ENCODE results near the gene NSFL1C.
"Not testable (repeated sequence)": the region's sequence is repeated elsewhere in the genome, so short reads cannot be mapped to it uniquely, and the experiment has no call there.

The NSFL1C gene

DNA sequence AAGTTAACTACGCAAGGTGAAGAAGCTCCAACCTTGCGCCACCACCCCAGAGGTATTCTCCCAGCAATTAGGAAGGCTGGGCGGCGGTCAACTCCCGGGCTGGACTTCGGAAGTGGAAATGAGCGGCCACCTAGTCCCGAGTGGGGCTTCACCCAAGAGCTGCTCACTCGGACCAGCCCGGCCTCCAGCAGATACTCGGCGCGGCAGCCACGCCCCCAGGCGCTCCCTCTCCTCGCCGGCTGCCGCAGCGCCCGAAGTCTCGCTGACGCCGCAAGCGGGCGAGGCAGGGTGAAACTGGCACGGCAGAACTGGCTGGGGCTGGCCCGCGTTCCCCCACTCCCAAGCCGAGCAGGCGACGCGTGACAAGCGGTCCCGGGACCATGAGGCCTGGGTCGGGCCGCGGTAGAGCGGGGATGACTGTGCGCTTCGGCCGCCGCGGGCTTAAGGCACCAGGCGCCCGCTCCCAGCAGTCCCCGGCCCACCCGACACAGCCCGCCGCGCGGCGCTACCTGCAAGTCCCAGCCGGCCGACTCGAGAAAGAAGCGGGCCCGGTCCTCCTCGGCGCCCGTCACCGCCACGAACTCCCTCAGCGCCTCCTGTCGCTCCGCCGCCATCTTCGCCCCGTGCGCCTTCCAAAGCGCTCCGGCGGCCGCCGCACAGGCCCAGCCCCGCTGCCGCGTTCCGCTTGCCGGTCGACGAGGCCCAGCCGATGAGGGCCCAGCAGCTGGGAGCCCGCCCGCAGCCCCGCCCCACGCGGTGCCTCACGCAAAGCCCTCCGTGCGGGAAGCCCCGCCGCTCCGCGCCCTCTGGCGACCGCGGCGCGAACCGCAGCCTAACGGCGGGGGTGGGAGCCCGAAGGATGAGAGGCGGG lies at the start of gene NSFL1C:
Gene NSFL1C (minus strand): TSS at position 639 of the 871 bp plus-strand sequence. CDS start 25 bp downstream, at position 614.
- peak; percentile 83 for DNase-seq

DNA sequence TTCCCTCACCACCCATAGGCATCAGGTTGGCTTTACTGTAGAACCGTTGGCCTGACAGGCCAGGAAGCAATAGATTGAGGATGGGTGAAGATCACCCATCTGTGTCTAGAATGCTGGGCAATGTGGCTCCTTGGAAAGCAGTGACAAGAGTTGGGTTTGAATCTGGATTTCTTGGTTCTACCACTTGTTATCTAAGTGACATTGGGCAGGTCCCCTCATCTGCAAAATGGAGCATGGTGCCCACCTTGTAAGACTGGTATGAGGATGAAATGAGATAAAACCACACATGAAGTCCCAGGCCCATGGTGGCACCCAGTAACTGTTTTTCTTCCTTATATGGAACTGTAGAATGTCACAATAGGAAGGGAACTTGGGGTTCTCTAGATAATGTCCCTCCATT lies 47.2 kb upstream of the NSFL1C start:
- DNase-seq, result no peak

DNA sequence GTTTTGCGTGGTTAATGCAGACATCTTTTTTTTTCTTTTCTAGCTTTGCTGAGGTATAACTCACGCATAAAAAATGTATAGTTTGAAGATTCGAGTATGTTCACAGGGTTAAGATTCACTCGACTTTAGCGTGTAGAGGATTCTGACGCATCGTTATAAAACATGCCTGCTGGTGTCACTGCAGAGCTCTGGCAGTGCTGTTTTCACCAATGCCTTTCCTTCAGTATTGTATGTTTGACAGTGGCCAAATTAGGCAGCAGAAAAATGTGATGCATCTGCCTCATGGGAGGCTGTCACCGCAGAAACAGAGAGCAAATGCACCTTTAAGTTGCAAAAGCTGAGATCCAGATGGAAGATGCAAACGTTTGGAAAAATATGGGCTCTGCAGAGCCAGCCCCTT lies 42.6 kb upstream of the NSFL1C start:
- no peak for DNase-seq

DNA sequence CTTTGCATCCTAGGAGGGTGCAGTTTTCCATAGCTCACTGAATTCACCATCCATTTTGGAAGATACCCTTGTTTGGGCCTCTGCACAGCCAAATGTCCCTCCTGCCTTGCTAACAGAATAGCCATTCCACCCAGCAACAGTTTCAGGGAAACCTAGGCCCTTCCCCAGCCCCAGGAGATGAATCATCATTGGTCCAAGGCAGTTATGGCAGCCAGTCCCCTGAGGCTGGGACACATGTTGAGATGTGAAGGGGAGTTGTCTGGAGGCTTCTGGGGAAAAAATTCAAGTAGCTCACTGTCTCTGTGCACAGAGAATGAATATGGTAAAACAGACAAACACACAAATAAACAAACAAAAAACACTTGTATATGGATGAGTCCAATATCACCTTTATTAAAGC lies 41.9 kb upstream of the NSFL1C start:
- no peak for DNase-seq

DNA sequence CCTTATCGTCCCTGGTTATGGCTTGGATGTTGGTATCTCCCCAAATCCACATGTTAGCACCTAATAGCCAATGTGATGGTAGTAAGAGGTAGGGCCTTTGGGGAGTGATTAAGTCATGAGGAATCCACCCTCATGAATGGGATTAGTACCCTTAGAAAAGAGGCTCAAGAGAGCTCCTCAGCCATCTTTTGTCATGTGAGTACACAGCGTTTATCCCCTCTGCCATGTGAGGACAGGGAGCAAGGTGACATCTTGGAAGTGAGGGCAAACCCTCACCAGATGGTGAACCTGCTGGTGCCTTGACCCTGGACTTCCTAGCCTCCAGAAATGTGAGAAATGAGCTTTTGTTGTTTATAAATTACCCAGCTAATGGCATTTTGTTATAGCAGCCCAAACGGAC lies 40.6 kb upstream of the NSFL1C start:
- DNase-seq, result no peak

DNA sequence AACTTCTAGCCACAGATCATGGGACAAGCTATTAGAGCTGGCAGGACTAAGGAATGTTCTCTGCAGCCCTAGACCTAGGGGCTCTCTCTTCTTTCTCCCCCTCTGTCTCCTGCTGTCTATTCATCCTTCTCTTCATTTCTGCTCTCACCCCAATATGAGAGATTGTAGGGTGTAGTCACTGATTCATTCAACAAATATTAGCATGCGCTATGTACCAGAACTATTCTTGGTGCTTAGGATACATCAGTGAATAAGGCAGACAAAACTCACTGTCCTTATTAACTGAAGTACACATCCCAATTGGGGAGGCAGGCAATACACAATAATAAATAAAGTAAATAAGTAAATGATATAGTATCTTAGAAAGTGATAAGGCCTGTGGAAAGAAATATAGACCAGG lies 39.2 kb upstream of the NSFL1C start:
- no peak for DNase-seq

DNA sequence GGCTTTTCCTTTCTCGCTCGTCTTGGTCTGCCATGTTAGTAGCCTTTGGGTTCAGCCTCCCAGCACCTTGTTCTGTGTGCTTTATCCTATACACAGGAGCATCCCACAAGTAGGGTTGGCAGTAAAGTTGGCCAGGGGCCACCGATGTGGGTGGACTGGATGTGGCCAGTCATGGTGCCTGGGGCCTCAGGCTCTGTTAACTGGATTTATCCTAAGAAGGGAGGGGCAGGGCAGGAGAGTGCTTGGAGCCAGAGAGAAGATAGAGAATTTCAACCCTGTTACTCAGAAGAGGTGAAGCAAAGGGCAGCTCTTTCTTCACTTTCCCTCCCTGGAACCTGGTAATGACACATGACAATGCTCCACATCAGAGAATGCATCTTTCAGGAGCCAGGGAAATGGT lies 38.7 kb upstream of the NSFL1C start:
- no peak for DNase-seq

DNA sequence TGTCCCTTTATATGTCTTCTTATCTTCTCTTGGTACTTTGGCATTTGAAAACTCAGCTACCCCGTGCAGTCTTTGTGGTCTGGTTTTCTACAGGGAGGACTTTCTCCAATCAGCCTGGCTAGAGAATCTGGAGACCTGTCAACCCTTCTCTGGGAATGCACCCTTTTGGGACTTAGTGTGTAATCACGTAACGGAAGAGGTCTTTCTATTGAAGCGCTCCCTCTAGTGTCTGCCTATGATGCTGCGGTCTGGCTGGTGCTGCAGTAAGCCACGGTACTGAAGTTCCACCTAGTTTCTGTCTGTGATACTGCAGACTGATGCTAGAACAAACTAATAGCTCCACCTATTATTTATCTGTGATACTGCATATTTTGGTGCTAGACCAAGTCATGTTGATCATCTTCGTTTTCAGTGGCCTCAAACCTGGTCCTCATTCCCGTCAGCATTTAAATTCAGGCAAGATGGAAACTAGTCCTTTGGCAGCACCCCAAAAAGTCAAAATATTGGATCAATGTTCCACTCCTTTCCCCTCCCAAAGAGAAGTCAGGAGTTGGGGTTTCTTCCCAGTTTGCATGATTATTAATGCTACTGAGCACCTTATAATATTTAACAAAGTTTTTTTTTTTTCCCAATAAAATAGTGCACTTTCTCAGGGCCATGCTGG lies 37.0 kb upstream of the NSFL1C start:
- DNase-seq, result peak; percentile 52

DNA sequence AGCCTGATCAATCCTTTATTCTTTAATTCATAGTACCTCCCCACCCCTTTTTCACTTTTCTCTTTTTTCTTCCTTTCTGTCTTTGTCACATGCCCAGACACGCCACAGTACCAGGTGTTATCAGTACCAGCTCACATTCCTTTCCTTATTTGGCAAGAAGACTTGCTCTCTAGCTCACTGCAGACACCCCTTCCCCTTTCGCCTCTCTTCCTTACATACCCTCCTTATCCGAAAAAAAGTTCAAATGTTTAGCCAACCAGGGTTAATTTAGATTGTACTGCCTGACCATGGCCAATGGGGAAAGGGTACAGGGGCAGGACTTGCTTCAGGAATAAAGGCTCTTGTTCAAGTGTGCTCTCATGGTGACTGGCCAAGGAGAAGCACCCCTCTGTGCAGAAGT lies 33.8 kb upstream of the NSFL1C start:
- no peak for DNase-seq

DNA sequence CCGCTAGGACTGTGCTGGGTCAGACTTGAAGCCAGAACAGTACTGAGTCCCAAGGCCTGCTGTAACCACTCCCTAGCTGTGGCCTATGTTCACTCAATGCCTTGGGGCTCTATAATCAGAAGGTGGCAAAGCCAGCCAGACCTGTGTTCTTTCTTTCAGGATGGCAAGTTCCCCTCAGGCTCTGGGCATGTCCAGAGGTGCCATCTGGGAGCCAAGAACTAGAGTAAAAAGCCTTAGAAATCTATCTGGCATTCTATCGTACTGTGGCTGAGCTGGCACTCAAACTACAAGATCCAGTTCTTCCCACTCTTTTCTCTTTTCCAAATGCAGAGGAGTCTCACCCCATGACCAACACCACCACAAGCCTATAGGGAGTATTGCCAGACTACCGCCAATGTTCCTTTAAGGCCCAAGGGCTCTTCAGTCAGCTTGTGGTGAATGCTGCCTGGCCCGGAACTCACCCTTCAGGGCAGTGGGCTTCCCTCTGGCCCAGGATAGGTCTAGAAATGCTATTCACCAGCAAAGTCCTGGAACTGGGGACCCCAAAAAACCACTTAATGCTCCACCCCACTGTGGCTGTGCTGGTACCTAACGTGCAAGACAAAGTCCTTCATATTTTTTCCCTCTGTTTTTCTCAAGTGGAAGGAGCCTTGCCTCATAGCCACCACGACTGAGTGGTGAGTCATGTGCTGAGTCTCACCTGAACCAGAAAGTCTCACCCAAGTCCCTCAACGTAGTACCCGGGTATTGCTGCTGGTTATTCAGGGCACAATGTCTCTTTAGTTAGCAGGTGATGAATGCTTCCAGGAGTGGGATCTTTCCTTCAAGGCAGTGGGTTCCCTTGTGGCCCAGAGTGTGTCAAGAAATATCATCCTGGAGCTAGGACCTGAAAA lies 33.1 kb upstream of the NSFL1C start:
- DNase-seq, result no peak

DNA sequence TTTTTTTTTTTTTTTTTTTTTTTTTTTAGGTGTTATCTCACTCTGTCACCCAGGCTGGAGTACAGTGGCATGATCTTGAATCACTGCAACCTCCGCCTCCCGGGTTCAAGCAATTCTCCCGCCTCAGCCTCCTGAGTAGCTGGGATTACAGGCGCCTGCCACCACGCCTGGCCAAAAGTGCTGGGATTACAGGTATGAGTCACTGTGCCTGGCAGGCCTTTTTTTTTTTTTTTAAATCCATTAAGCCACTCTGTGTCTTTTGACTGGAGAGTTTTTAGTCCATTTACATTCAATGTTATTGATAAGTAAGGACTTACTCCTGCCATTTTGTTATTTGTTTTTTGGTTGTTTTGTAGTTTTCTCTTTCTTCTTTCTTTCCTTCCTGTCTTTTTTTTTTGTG lies 30.7 kb upstream of the NSFL1C start:
- DNase-seq, result not testable (repeated sequence)

DNA sequence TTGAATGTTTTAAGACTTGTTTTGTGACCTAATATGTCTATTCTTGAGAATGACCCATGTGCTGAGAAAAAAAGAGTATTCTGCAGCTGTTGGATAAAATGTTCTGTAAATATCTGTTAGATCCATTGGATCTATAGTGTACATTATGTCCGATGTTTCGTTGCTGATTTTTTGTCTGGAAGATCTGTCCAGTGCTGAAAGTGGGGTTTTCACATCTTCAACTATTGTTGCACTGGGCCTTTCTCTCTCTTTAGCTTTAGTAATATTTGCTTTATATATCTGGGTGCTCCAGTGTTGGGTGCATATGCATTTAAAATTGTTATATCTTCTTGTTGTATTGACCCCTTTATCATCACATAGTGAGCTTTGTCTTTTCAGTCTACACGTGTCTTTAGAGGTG lies 30.3 kb upstream of the NSFL1C start:
- no peak for DNase-seq

DNA sequence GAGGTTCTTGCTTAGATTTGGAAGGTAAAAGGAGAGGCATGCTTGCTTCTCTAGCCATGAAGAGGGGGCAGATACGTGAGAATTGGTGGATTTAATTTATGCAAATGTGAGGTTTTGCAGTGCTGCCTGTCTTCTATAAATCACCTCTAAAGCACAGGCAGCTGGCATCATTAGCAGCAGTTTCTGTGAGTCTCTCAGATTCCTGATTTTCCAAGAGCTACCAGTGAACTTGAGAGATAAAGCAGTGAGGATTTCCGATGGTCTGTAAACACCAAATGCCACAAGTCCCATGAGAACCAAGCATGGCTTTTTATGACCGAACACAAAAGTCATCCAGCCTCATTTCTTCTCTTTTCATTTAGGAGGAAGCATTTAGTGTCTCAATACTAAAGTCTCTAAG lies 27.8 kb upstream of the NSFL1C start:
- DNase-seq, result no peak

DNA sequence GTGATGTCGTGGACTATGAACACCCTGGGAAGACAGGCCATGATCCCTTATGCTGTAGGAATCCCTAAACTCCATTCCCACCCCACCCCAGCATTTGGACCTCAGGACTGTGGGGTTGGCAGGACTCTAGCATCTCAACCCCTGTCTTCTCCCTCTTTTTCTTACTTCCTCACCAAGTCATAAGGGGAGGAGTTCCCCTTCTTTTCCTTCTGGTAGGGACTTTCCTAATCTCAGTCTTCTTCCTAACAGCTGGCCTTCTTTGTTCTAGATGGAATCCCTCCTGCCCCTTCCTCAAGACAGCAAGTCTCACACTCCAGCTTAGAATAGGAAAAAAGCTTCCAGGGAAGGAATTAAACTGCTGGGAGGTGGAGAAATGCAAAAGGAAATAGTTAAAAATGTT lies 26.9 kb upstream of the NSFL1C start:
- DNase-seq, result no peak

DNA sequence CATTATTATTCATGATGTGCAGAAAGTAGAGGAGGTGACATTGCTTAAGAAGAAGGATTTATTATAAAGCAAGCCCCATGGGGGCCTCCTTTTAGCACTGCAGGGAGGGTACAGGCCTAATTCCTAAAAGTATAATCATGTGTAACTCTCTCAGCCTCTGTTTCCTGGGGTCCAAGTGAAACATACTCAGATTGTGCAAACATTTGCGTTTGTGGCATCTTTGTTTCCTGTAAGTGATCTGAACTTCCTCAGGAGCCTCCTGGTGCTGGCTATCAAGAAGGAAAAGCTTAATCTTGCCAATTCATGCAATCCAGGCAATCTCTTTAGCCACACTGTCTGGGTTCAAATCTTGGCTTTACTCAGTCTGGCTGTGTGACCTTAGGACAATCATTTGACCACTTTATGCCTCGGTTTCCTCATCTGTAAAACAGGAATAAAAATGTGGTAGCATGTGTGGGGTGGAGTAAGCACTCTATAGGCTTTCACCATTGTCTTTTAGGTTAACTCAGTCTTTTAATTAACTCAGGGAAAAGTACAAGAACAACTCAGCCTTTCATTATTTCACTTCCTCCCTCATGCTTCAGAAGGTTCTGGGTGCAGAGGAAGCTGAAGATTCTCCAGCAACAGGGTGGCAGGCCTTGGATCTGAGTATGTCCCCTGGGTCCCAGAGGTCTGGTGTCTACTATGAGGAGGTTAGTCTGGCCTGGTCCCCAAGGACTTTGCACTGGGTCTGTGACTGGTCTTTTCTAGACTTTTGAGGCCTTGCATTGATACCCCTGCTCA lies 25.4 kb upstream of the NSFL1C start:
- DNase-seq, result no peak

DNA sequence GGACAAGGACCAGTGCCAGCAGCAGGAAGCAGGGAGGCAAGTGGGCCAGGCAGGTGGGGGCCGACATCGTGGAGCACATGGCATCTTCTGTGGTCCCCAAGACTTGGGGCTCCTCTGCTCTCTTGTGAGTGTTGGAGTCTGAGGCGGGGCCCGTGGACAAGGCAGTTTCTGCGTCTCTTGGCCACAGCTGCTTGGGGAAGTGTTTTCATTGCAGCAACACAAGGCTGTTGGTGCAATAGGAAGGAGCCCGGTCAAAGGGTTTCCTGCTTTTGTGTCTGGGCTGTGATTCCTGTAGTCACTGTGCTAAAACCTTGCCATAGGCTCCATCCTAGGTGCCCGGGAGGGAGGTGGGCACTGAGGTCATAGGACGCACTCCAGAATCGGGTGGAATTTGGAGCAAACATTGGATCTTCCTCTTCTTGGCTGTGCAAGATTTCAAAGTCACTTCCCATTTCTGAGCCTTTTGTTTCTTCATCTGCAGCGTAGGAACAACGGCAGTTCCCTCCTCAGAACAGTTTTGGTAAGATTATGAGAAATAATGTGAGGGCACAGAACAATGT lies 24.7 kb upstream of the NSFL1C start, which contains the start of gene SIRPB2:
Gene SIRPB2 (minus strand): TSS at position 140 of the 560 bp plus-strand sequence. CDS start 61 bp downstream, at position 79.
- no peak for DNase-seq

DNA sequence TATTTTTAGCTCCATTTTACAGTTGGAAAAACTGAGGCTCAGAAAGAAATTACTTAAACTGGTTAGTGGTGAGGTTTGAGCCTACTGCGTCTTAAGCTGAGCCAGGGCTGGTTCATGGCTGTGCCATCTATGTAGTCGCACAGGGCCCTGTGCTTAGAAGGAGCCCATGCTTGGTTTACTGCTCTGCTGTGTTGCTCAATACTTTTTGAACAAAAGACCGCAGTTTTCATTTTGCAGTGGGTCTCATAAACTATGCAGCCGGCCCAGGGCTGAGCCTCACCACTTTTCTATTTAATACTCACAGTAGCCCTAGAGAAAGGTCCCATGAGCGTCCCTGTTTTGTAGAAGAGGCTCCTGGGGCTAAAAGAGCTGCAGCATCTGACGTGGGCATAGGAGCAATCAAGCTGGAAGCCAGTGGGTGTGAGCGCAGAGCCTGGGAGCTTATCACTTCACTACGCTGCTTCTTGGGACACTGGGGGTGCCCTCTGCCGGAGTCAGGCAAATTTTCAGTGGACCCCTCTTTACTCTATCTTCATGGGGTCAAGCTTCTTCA lies 24.1 kb upstream of the NSFL1C start:
- no peak for DNase-seq

DNA sequence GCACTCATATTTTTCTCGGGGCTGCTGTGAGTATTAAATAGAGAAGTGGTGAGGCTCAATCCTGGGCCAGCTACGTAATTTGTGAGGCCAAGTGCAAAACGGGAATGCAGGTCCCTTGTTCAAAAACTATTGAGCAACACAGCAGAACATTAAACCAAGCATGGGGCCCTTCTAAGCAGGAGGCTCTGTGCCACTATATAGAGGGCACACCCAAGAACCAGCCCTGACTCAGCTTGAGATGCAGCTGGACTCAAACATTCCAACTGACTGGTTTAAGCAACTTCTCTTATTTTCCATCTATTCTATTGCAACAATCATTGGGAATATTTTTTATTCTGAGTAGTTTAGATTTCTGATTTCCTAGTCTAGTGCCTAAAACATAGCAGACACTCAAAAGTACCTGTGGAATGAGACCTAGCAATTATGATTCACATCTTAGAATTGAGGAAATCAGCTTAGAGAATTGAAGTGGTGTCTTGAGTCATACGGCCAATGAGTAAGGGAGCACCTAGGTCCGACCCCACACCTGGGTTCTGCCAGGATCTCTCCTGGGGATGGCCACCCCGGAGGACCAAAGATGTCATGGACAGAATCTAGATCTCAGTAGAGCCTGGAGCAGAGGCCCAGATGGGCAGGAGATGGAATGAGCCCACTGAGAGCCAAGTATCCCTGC lies 23.3 kb upstream of the NSFL1C start:
- DNase-seq, result no peak

DNA sequence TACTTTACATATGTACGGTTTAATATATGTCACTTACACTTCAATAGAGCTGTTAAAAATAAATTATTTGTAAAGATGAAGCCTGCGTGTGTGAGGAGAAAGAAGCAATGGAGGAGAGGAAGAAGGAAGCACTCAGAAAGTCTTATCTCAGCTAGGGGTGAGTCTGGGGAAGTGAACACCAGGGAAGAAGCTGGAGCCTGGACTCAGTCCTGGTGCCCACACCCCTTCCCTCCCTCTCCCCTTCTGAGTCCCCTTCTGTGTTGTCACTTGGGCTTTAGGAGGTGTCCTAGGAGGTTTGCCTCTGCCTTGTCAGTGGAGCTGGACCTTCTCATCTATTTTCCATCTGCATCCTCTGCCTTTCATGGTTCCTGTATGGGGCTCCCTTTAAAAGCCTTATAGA lies 22.7 kb upstream of the NSFL1C start:
- DNase-seq, result no peak

DNA sequence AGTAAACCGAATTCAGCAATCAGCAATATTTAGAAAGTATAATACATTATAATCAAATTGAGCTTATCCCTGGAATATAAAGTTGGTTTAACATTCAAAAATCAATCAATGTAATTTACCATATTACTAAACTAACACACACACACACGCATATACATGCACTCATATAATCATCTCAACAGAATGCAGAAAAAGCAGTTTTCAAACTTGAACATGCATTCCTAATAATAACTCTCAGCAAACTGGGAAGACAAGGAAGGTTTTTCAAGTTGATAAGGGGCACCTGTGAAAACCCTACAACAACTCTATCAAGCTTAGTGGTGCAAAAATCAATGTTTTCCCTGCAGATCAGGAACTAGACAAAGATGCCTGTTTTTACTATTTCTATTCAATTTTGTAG lies 19.9 kb upstream of the NSFL1C start:
- no peak for DNase-seq

DNA sequence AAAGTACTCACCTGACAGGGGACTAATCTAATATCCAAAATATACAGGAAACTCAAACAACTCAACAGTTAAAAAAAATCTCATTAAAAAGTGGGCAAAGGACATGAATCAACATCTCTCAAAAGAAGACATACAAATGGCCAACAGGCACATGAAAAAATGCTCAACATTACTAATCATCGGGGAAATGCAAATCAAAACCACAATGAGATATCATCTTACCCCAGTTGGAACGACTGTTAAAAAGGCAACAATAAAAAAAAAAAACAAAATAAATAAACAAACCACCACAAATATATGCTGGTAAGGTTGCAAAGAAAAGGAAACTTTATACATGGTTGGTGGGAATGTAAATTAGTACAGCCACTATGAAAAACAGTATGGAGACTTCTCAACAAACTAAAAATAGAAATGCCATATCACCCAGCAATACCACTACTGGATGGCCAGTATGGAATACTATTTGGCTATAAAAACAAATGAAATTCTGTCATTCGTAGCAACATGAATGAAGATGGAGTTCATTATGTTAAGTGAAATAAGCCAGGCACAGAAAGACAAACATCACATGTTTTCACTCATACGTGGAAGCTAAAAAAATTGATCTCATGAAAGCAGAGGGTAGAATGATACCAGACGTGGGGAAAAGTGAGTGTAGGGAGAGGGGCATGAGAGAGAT lies 17.9 kb upstream of the NSFL1C start:
- no peak for DNase-seq

All from NCI-H1092 (cell line).